GM18520 (cell line): Measurements from ENCODE around the gene UAP1L1.

ENCODE experiments used
- ATAC-seq: cut with Tn5 transposase; IDR thresholded peaks from one replicate; pipeline ENCODE4 v1.9.1; 2021; ENCODE audit not compliant: unreplicated experiment

UAP1L1 gene

GRCh38 chr9:137040568-137040967 lies 36.7 kb upstream of the UAP1L1 start:
- ATAC-seq = no peak

- no peak for ATAC-seq
These were observed 36.2 kb upstream of the UAP1L1 start for GRCh38 chr9:137041124-137041523.

- no peak for ATAC-seq
These were observed 34.3 kb upstream of the UAP1L1 start for GRCh38 chr9:137042751-137043727.

DNA sequence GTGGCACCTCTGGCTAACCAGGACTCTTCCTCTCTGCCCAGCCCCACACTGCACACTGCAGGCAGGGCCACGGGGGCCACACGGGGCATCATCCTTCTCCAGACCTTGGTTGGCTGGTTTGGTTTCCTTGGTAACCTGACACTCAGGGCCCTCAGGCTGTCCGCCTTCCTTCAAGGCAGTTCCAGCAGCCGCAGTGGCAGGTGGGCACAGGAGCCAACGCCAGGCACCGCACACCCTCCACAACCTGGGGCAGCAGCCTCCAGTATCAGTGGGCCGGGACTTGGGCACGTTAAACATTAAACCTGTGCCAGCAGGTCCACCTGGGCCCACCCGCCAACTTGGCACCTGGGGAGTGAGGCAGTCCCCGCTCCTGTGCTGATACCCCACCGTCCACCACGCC lies 33.3 kb upstream of the UAP1L1 start:
- no peak for ATAC-seq

DNA sequence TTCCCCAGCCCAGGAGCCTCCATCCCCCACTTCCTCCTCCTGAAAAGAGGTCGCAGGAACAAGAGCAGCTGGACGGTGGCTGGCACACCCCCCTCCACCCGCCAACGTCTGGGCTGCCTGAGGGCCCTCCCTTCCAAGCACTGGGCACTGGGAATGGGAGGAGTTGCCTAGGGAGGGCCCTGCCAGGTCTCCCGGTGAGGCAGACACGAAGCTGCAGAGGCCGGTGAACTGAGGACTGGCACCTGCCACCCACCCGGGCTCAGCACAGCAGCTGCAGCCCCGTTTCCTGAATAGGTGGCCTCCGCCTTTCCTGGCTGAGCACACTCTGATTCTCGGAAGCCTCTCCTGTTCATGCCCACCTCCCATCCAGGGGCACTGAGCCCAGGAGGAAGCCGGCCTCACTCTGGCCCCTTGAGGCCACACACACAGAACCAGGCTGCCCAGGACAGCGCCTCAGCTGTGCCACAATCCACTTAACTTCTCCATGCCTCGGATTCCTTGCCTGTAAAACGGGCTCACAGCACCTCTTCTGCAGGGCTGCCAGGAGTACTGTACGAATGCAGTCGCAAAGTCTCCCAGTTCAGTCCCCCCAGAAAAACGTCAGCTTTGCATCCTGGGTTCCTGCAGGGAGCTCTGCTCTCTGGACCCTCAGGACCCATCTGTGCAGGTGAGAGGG lies 32.7 kb upstream of the UAP1L1 start:
- ATAC-seq = no peak

- no peak for ATAC-seq
These were observed 31.8 kb upstream of the UAP1L1 start for GRCh38 chr9:137045294-137046087.

- no peak for ATAC-seq
These were observed 31.1 kb upstream of the UAP1L1 start, which contains the start of gene NPDC1 for GRCh38 chr9:137046088-137046787. TSS of gene NPDC1 (minus strand) at chr9:137046177. CDS start at chr9:137045989, 188 bp downstream.

DNA sequence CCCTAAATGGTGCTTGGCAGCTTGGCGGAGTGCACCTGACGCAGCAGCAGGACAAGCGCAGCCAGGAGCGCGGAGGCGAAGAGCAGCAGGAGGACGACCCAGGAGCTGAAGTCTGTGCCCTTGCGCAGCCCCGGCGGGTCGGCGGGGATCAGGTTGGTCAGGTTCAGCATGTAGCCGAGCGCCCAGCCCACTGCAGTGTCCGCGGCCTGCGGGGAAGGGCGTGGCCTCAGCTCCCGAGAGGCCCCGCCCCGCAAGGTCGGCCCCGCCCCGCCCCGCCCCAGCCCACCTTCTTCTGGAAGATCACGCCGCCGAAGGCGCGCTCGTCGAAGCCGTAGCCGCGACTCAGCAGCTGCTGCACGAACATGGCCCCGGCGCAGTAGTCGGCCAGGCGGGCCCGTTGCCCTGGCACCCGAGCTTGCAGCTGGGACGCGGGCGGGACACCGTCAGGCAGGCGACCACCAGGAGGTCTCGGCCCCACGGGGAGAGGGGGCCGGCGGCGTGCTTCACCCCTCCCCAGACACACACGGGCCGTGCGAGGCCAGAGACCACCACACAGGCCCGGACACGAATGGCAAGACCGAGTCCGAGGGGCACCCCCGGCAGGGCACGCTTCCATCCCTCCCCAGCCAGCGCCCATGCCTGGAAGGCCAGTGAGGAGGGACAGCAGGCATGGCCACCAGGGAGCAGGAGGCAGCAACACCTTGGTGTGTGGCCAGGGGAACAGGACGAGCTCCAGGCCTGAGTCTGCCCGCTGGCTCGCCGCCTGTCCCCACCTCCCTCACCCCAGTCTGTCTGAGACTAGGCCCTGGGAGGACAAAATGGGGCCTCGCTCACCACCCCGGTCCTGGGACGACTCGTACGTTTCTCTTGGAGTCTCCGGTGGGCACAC lies 28.4 kb upstream of the UAP1L1 start:
- no peak for ATAC-seq

- no peak for ATAC-seq
These were observed 27.5 kb upstream of the UAP1L1 start for GRCh38 chr9:137049544-137050449.

- ATAC-seq = no peak
These were observed 26.7 kb upstream of the UAP1L1 start for GRCh38 chr9:137050570-137050969.

DNA sequence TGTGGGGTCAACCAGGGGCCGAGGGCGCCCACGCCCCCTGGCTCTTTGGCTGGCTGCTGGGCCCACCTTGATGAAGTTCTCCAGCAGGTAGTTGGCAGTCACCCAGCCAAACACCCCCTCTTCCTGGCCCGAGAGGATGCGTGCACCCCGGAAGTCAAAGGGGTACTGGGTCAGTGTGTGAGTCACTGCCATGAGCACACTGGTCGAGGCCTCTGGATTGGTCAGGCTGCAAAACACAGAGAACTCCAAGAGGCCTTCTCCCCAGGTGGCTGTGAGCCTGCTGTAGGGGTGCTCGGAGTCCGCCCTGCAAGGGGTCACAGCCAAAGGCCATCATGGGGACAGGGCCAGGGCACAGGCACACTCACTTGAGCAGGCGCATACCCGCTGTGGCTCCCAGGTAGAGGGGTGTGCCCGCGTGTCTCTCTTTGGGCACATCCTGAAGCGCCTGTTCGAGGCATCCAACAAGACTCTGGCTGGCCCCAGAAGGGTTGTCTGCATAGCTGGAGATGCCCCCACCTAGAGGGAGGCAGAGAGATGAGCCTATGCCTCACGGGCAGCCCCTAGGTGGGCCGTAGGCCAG lies 26.1 kb upstream of the UAP1L1 start:
- no peak for ATAC-seq

DNA sequence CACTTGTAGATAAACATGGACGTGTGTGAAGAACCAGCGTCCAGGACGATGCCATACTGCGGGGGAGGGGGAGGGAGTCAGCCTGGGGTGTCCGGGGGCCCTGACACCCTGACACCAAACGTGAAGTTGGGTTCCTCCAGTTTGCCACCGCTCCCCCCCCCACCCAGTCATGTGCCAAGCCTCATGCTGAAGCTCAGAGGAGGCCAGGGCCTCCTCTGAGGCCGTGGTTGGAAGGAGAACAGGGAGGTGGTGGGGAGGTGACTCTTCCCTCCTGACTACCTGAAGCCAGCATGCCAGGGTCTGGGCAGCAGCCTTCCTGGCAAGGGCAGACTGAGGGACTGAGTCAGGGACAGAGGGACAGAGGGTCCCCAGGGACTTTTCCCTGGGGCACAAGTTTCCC lies 25.0 kb upstream of the UAP1L1 start:
- ATAC-seq = no peak

- no peak for ATAC-seq
These were observed 24.0 kb upstream of the UAP1L1 start for GRCh38 chr9:137052998-137053943.

DNA sequence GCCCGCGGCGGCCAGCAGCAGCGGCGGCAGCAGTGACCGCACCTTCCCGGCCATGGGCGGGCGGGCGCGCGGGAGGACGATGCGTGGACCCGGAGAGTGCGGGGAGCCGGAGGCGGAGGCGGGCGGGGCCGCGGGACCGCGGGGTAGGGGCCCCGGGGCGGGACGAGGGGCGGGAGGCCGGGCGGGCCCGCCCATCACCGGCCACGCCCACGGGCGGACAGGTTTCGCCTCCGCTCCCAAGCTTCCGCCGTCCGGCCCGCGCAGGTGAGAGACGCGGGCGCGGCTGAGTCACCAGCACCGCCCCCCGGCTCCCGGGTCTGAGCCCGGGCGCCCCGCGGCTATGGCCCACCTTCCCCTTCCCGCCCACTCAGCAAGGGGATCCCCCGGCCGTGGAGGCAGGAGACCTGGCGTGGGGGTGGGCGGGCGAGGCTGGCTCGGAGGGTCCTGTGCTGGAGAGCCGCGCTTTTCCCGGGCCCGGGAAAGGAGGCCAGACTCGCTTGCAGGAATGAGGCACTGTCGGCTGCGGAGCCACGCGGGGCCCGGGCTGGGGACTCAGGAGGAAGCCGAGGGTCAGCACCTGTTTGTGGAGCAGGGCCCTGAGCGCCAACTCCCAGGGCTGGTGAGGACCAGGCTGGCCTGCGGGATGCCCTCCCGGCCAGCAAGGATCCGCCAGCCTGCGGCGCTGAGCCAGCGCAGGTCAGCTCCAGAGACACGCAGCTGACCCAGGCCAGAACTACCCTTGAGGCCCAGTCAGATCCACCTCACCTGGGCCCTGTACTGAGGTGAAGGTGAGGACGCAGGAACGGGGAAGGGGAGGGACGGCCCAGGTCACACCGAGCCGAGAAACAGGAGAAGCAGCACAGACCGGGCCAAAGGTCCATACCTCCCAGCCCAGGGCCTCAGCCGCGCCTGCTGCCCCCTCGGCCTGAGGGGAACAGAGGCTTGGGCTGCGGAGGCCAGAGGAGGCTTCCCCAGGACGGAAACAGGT lies 23.1 kb upstream of the UAP1L1 start, which contains the start of gene ENTPD2:
ENTPD2 (minus strand) TSS at position 118 of the 988 bp plus-strand sequence; CDS start at position 54, 64 bp downstream.
- ATAC-seq = no peak

GRCh38 chr9:137054932-137055384 lies 22.4 kb upstream of the UAP1L1 start:
- no peak for ATAC-seq
